Erythroblast (primary cell): ENCODE measurements around the gene CD200R1L.

ENCODE experiments used
- GATA1 ChIP-seq: IDR thresholded peaks from 2 replicates; pipeline ENCODE4 v1.6.1; 2011; ENCODE audit warnings: low read depth, mild to moderate bottlenecking, control low read depth, low read length, moderate library complexity
- POLR2A ChIP-seq: IDR thresholded peaks from 2 replicates; pipeline ENCODE4 v1.6.1; 2011; ENCODE audit warnings: mild to moderate bottlenecking, low read length

- TF ChIP-seq POLR2A: no peak
- TF ChIP-seq GATA1: no peak
These were observed 35.4 kb downstream of the CD200R1L start for GRCh38 chr3:112811131-112811884.
